Calu3 (cell line): ENCODE results near the gene UBE2O. TPM values are rescaled to one million over a fixed set of nuclear protein-coding genes. Genes with fewer than 3 reads are reported as not detected.

Experiments used
- BruUV-seq: library from RNA; stranded (reverse); fragments of 400-500 nt; replicated peaks from 2 replicates; lab custom pipeline; 2021; lab: Mats Ljungman, UMichigan
- CTCF ChIA-PET: fragments of 300-600 bp; sonication (Branson Sonifier 250); formaldehyde crosslinking; loops from one replicate; lab custom pipeline; 2022; ENCODE audit warnings: antibody characterized with exemption; lab: Charles Lee
- DNase-seq: peaks from one replicate; pipeline ENCODE4 v3.0.0; 2022
- H3K27ac Mint-ChIP-seq: one replicate; pipeline ENCODE4 v1.8.0; 2022; ENCODE audit warnings: mixed read lengths; ENCODE audit not compliant: unreplicated experiment
- H3K27me3 Mint-ChIP-seq: one replicate; pipeline ENCODE4 v1.8.0; 2022; ENCODE audit warnings: mixed read lengths; ENCODE audit not compliant: unreplicated experiment
- H3K36me3 Mint-ChIP-seq: one replicate; pipeline ENCODE4 v1.8.0; 2022; ENCODE audit warnings: mild to moderate bottlenecking, moderate library complexity, mixed read lengths; ENCODE audit not compliant: insufficient read depth, unreplicated experiment
- H3K4me1 Mint-ChIP-seq: one replicate; pipeline ENCODE4 v1.8.0; 2022; ENCODE audit warnings: mild to moderate bottlenecking, low read depth, mixed read lengths; ENCODE audit not compliant: unreplicated experiment
- H3K4me3 Mint-ChIP-seq: one replicate; pipeline ENCODE4 v1.8.0; 2022; ENCODE audit warnings: mild to moderate bottlenecking, low read depth, moderate library complexity, mixed read lengths; ENCODE audit not compliant: unreplicated experiment
- H3K9me3 Mint-ChIP-seq: one replicate; pipeline ENCODE4 v1.8.0; 2022; ENCODE audit warnings: low read depth, mixed read lengths; ENCODE audit not compliant: unreplicated experiment
- intact Hi-C: fragments of 100-400 bp; cut with micrococcal nuclease; formaldehyde crosslinking; loops from one replicate; pipeline ENCODE4 v1.10.0; 2022; ENCODE audit not compliant: unreplicated experiment
- total RNA-seq: library from RNA; stranded (reverse); gene quantifications from 2 replicates; pipeline ENCODE4 v1.2.3, GENCODE V29; 2022
- TF ChIP-seq, protein P1 (sequence below): fragments of 200-600 bp; IDR thresholded peaks from one replicate; pipeline ENCODE4 v1.8.0; 2022; ENCODE audit warnings: antibody characterized with exemption; ENCODE audit not compliant: unreplicated experiment

UBE2O gene
- total RNA-seq, 1 experiment from 2014 or later = 29.0 TPM

DNA sequence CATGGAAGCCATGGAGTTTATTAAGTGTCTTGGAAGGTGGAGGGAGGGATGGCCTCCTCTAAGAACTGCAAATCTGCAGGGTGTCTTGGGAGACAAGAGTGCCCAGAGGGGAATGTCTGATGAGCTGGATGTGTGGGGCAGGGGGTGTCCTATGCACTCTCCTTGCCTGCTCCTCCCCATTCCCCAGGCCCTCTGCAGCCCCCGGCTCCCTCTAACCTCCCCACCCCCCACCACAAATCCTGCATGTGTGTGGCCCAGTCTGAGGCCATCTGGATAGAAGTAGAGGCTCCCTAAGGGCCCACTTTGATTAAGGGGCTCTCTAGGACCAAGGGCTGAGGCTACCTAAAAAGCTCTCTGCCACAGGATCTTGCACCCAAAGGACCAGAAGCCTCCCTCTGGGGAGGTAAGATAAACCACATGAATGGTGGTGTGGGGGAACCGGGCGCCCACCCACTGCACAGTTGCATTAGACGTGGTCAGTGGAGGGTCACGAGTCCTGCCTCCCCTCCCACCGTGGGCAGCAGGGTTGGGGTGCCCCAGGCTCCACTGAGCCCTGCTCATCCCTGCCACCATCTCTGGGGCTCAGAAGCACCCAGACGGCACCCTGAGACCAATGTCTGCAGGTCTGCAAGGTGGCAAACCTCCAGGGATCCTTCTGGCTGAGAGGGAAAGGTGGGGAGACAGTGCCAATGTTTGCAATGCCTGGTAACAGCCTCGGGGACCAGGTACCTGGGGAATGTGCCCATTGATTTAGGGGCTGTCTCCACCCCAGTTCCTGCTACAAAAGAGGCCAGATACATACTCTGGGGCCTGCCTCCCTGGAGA, 15.1 kb upstream of the UBE2O start:
- intact Hi-C loops = no loop called here
- no TSS peak for BruUV-seq
- Mint-ChIP-seq H3K4me1 (no peaks in the 10 kb centered on the region), H3K27me3 (no peaks in the 10 kb centered on the region), H3K9me3 (no peaks in the 10 kb centered on the region), H3K4me3 (no peak overlapping the region), H3K27ac (no peak overlapping the region), H3K36me3 (peaks cover 12% of the 10 kb centered on the region)
- no peak for DNase-seq
- TF ChIP-seq, protein P1, sequence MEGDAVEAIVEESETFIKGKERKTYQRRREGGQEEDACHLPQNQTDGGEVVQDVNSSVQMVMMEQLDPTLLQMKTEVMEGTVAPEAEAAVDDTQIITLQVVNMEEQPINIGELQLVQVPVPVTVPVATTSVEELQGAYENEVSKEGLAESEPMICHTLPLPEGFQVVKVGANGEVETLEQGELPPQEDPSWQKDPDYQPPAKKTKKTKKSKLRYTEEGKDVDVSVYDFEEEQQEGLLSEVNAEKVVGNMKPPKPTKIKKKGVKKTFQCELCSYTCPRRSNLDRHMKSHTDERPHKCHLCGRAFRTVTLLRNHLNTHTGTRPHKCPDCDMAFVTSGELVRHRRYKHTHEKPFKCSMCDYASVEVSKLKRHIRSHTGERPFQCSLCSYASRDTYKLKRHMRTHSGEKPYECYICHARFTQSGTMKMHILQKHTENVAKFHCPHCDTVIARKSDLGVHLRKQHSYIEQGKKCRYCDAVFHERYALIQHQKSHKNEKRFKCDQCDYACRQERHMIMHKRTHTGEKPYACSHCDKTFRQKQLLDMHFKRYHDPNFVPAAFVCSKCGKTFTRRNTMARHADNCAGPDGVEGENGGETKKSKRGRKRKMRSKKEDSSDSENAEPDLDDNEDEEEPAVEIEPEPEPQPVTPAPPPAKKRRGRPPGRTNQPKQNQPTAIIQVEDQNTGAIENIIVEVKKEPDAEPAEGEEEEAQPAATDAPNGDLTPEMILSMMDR = no peak
- CTCF ChIA-PET = interaction anchor here (0.6 kb wide), 1 partner anchor 121 kb away, joined by 8 read pairs; no protein-coding TSS in a partner anchor

DNA sequence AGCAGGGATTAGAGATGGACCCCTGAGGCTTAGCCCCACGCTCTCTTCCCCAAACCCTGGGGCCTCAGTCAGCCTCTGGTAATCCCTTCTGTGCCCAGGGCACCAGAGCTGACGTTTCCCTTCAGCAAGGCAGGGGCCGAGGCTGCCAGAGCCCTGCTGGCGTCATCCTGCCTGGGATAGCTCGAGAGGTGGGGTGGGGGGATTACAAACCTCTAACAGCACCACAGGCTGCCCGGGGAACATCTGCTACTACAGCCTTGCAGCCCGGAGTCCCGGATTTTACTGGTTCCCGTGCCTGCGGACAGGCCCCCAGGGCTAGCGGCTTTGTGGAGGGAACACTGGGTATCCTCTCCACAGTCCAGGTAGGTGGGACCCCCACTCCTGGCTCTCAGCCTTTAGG, 14.4 kb upstream of the UBE2O start, which contains the start of gene AANAT:
TSS of gene AANAT (plus strand) at position 238 of the 400 bp plus-strand sequence. CDS start 1,144 bp downstream, outside the sequence.
- H3K4me3 Mint-ChIP-seq = no peak within 1 kb of the TSS
- H3K4me1 Mint-ChIP-seq = no peaks in the 10 kb centered on the region
- H3K27me3 Mint-ChIP-seq = no peaks in the 10 kb centered on the region
- peaks cover 12% of the 10 kb centered on the region for H3K36me3 Mint-ChIP-seq
- intact Hi-C loops = no loop called here
- no peak for DNase-seq
- H3K27ac Mint-ChIP-seq = no peak within 1 kb of the TSS
- TF ChIP-seq, protein P1 = no peak
- H3K9me3 Mint-ChIP-seq = no peaks in the 10 kb centered on the region
- BruUV-seq = no TSS peak
- CTCF ChIA-PET = interaction anchor here (0.6 to 1.4 kb wide), 2 partner anchors 9 to 121 kb away, joined by 3 to 8 read pairs; no protein-coding TSS in a partner anchor

DNA sequence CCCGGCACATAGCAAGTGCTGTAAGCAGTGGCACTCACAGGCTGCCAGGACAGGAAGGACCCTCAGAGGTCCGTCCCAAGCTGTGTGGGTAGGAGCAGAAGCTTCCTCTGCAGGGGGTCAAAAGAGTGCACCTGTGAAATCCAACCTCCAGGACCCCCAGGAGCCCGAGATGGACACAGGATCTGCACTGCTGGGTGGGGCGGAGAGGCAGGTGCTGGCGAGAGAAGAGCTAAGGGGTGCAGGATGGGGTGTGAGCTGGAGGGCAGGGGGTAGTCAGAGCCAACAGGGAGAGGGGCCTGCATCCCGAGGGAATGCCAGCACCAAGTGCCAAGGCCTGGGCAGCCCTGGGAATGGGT, 13.8 kb upstream of the UBE2O start:
- no TSS peak for BruUV-seq

DNA sequence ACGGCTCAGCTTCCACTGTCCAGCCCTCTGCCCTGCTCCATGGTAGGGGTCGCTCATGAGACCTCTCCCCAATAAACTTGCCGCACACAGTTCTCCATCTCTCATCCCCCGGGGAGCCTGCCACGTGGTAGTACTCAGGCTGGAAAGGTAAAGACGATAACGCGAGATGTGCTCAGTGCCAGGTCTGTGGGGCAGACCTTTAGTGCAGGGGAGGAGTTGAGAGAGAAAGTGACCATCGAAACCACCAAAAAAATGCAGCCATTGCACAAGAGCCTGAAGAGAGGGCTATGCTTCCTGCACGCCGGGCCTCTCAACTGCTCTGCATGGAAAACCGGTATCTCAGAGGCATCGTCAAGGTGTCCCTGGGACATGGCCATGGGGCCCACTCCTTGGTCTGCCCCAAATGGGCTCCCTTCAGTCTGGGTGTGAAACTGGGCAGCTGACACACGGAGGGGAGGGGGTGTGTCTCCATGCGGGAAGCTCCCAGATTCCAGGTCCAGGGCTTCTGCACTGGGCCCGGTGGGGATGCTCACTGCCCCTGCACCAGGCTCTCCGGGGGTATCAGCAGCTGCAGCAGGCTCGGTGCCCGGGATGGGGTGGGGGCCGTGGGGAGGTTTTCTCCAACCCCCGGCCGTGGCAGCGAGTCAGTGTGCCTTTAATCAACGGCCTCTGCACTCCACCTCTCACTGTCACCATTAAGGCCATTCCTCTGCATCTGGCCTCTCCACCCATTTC, 9.8 kb upstream of the UBE2O start:
- H3K4me1 Mint-ChIP-seq = no peaks in the 10 kb centered on the region
- intact Hi-C loops = no loop called here
- TF ChIP-seq, protein P1 = no peak

More for the DNA sequence above, 13.8 kb upstream of the UBE2O start:
- H3K4me1 Mint-ChIP-seq = no peaks in the 10 kb centered on the region
- no peak overlapping the region for H3K4me3 Mint-ChIP-seq
- DNase-seq = no peak
- no peak overlapping the region for H3K27ac Mint-ChIP-seq
- intact Hi-C loops = loop anchor here (1.0 kb wide), 1 partner anchor 40 kb away; no protein-coding TSS in a partner anchor
- TF ChIP-seq, protein P1 = no peak
- CTCF ChIA-PET = interaction anchor here (1.4 kb wide), 1 partner anchor 8 kb away, joined by 3 read pairs; no protein-coding TSS in a partner anchor
- H3K36me3 Mint-ChIP-seq = peaks cover 10% of the 10 kb centered on the region
- no peaks in the 10 kb centered on the region for H3K9me3 Mint-ChIP-seq
- H3K27me3 Mint-ChIP-seq = no peaks in the 10 kb centered on the region

More for the DNA sequence above, 9.8 kb upstream of the UBE2O start:
- no peaks in the 10 kb centered on the region for H3K27me3 Mint-ChIP-seq
- no peaks in the 10 kb centered on the region for H3K36me3 Mint-ChIP-seq
- H3K9me3 Mint-ChIP-seq = no peaks in the 10 kb centered on the region
- H3K4me3 Mint-ChIP-seq = no peak overlapping the region
- CTCF ChIA-PET = interaction anchor here (0.5 to 0.7 kb wide), 3 partner anchors 31 to 238 kb away, joined by 5 to 7 read pairs (median 6); no protein-coding TSS in a partner anchor
- no peak for DNase-seq
- BruUV-seq = no TSS peak
- no peak overlapping the region for H3K27ac Mint-ChIP-seq
